ENCODE measurements around the gene MRPS14.
A peak's percentile ranks its signal among the peaks of the same experiment; 100 is the strongest.

The MRPS14 gene

DNA sequence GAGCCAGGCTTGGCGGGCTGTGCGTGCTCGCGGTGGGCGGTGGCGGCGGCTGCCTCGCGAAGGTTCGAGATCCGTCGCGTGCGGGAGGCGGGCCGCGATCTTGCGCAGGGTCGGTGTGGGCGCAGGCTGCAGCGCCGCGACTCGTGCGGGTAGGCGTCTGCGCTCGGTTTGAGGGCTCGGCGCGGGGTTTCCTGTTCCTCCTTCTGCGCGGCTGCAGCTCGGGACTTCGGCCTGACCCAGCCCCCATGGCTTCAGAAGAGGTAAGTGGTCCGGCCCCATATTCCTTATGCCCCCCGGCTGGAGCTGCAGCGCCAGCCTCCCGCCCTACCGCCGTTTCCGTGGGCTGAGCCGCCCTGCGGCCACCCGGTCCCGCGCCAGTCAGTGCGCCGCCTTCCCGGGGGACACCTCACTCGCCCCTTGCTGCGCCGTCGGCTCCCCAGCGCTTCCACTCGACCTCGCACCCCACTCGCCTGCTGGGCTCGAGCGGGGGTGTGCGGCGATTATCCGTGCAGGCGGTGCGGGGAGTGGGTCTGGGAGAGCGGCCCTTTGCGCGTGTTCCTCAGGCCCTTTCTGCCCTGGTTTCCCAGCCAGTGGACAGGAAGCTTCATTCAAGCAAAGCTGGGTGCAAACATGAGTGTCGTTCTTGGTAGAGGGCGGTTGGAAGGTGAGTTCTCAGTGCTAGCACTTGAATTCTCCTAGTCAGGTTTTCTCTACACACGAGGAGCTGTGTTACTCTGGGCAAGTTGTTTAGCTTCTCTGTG lies 23.1 kb downstream of the MRPS14 start, which contains the start of gene CACYBP:
Gene CACYBP, plus strand, starts transcription at position 12 of the 761 bp plus-strand sequence. Its CDS starts 234 bp downstream, at position 246.
- Histone ChIP-seq H3K4me1 (ENCODE audit: control insufficient read depth, insufficient read depth, low read length, poor library complexity, severe bottlenecking) (peaks cover 18% of the 10 kb centered on the region), H3K9me3 (ENCODE audit: control insufficient read depth, low read length) (no peaks in the 10 kb centered on the region), H3K27ac (ENCODE audit: insufficient read depth, low read length, poor library complexity, severe bottlenecking) (peak within 1 kb of the TSS; percentile 99), H3K27me3 (replicated peaks; ENCODE audit: control insufficient read depth, insufficient read depth, low read length, poor library complexity, severe bottlenecking) (no peaks in the 10 kb centered on the region), H3K4me3 (ENCODE audit: insufficient read depth, low read depth, low read length, poor library complexity, severe bottlenecking) (peak within 1 kb of the TSS; percentile 82), H3K36me3 (ENCODE audit: control insufficient read depth, insufficient read depth, low read length) (no peaks in the 10 kb centered on the region)
- no peak for DNase-seq

DNA sequence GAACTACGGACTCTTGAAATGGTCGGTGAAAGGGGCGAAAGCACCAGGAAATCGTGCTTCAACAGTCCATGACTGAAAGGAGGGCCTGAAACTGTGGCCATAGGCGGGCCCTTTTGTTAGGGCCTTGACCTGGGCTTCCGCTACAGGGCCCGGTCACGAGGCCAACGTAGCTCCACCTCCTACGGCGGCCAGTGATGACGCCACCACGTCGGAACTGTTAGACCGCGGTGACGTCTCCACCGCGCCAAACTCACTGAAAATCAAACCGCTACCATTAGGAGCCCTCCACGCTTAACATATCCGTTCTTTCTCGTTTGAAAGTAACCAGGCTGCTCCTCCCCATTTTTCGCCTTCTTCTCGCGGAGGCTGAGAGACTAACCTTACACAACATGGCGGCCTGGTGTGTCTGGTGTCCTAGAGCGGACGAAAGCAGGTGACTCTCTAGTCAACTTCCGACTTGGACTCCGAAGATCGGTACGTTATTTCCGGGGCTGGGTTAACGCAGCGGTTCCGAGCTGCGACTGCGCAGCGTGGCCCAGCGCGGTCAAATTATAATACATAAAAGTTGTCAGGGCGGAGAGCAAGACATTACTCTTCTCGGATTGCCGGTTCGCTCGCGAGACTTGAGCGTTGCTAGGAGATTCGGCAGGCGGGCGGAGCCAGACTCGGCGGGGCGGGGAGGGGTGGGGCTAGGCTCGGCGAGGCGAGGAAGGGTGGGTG lies 23.8 kb downstream of the MRPS14 start:
- H3K4me1 ChIP-seq (ENCODE audit: control insufficient read depth, insufficient read depth, low read length, poor library complexity, severe bottlenecking): peaks cover 18% of the 10 kb centered on the region

DNA sequence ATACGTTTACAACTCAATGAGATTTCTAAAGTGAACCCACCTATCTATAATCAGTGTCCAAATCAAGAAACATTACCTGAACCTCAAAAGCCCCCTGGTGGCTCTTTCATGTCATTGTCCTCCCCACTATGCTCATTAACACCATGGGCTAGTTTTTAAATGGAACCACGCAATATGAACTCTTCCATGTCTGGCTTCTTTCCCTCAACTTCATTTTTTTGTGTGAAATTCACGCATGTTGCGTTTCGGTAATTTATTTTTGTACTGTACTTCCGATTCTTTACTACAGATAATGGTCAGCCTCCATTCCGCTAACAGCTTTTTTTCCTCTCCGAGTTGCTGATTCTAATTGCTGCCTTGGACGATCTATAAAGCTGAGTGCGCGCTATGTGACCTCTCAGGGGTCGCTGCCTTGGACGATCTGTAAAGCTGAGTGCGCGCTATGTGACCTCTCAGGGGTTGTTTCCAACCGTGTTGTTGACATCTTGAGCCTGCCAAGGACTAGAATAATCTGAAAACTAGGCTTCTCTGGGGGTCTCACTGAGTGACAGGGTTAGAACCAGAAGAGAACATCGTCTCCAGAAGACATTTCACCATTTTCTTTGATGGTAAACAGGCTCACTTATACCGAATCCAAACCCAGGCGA lies 24.5 kb downstream of the MRPS14 start:
- peak overlapping the region; percentile 99 for H3K27ac ChIP-seq (ENCODE audit: insufficient read depth, low read length, poor library complexity, severe bottlenecking)
- H3K4me3 ChIP-seq (ENCODE audit: insufficient read depth, low read depth, low read length, poor library complexity, severe bottlenecking): peak overlapping the region; percentile 82
- peaks cover 18% of the 10 kb centered on the region for H3K4me1 ChIP-seq (ENCODE audit: control insufficient read depth, insufficient read depth, low read length, poor library complexity, severe bottlenecking)
- DNase-seq: peak; percentile 7 to 45 (median 31)
- no peaks in the 10 kb centered on the region for H3K36me3 ChIP-seq (ENCODE audit: control insufficient read depth, insufficient read depth, low read length)
- H3K9me3 ChIP-seq (ENCODE audit: control insufficient read depth, low read length): no peaks in the 10 kb centered on the region
- H3K27me3 ChIP-seq (replicated peaks; ENCODE audit: control insufficient read depth, insufficient read depth, low read length, poor library complexity, severe bottlenecking): no peaks in the 10 kb centered on the region

More for the DNA sequence above, 23.8 kb downstream of the MRPS14 start:
- Histone ChIP-seq H3K9me3 (ENCODE audit: control insufficient read depth, low read length) (no peaks in the 10 kb centered on the region), H3K27me3 (replicated peaks; ENCODE audit: control insufficient read depth, insufficient read depth, low read length, poor library complexity, severe bottlenecking) (no peaks in the 10 kb centered on the region), H3K36me3 (ENCODE audit: control insufficient read depth, insufficient read depth, low read length) (no peaks in the 10 kb centered on the region), H3K4me3 (ENCODE audit: insufficient read depth, low read depth, low read length, poor library complexity, severe bottlenecking) (peak overlapping the region; percentile 82), H3K27ac (ENCODE audit: insufficient read depth, low read length, poor library complexity, severe bottlenecking) (peak overlapping the region; percentile 99)
- DNase-seq: peak; percentile 97

DNA sequence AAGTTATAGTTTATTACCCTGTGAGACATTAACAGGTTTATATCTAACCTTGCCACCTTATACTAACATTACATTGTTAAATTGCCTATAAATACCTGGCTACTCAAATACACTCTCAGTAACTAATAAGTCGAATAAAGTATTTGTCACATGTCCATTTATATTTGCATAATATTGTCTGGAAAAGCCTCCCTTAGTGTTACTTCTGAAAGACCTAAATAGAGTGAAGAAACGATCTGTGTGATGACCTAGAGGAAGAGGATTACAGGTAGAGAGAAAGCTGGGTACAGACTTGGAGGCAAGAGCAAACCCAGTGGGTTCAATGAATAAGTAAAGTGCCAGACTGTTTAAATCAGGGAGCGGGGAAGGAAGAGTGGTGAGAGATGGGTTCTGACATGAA lies 26.2 kb downstream of the MRPS14 start:
- Histone ChIP-seq H3K27me3 (replicated peaks; ENCODE audit: control insufficient read depth, insufficient read depth, low read length, poor library complexity, severe bottlenecking) (no peaks in the 10 kb centered on the region), H3K27ac (ENCODE audit: insufficient read depth, low read length, poor library complexity, severe bottlenecking) (no peak overlapping the region), H3K4me3 (ENCODE audit: insufficient read depth, low read depth, low read length, poor library complexity, severe bottlenecking) (no peak overlapping the region), H3K4me1 (ENCODE audit: control insufficient read depth, insufficient read depth, low read length, poor library complexity, severe bottlenecking) (peaks cover 13% of the 10 kb centered on the region), H3K36me3 (ENCODE audit: control insufficient read depth, insufficient read depth, low read length) (no peaks in the 10 kb centered on the region), H3K9me3 (ENCODE audit: control insufficient read depth, low read length) (no peaks in the 10 kb centered on the region)
- no peak for DNase-seq

DNA sequence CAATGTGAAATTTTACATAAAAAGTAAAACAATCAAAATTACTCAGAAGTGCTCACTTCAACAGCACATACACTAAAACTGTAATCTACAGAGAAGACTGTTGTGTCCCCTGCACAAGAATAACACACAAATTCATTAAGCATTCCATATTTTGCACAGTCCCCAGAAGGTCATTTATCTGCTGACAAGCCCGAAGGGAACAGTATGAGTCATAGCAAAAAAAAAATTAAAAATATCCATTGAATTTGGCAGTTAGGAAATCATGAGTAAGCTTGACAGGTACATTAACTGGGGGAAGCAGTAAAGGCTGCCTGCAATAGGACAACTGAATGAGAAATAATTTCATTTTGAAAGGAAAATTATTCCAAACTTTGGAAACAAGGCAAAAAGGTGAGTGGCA lies 26.7 kb downstream of the MRPS14 start:
- H3K36me3 ChIP-seq (ENCODE audit: control insufficient read depth, insufficient read depth, low read length): no peaks in the 10 kb centered on the region
- no peaks in the 10 kb centered on the region for H3K27me3 ChIP-seq (replicated peaks; ENCODE audit: control insufficient read depth, insufficient read depth, low read length, poor library complexity, severe bottlenecking)
- H3K4me1 ChIP-seq (ENCODE audit: control insufficient read depth, insufficient read depth, low read length, poor library complexity, severe bottlenecking): peaks cover 9% of the 10 kb centered on the region
- H3K27ac ChIP-seq (ENCODE audit: insufficient read depth, low read length, poor library complexity, severe bottlenecking): no peak overlapping the region
- no peak overlapping the region for H3K4me3 ChIP-seq (ENCODE audit: insufficient read depth, low read depth, low read length, poor library complexity, severe bottlenecking)
- no peak for DNase-seq
- H3K9me3 ChIP-seq (ENCODE audit: control insufficient read depth, low read length): no peaks in the 10 kb centered on the region

DNA sequence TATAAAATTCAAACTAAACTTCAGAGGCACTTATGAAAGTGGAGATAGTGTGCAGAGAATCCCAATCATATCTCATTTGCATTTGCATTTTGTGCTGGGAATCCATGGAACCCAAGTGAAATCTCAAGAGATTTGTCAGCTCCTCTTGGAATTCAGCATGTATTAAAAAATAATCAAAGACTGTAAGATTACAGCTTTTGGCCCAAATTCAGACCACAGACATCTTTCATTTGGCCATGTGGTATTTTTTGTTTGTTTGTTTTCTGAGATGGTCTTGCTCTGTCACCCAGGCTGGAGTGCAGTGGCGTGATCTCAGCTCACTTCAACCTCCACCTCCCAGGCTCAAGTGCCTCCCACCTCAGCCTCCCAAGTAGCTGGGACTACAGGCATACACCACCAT lies 27.3 kb downstream of the MRPS14 start:
- Histone ChIP-seq H3K4me3 (ENCODE audit: insufficient read depth, low read depth, low read length, poor library complexity, severe bottlenecking) (no peak overlapping the region), H3K27me3 (replicated peaks; ENCODE audit: control insufficient read depth, insufficient read depth, low read length, poor library complexity, severe bottlenecking) (no peaks in the 10 kb centered on the region), H3K27ac (ENCODE audit: insufficient read depth, low read length, poor library complexity, severe bottlenecking) (no peak overlapping the region), H3K9me3 (ENCODE audit: control insufficient read depth, low read length) (no peaks in the 10 kb centered on the region), H3K36me3 (ENCODE audit: control insufficient read depth, insufficient read depth, low read length) (no peaks in the 10 kb centered on the region), H3K4me1 (ENCODE audit: control insufficient read depth, insufficient read depth, low read length, poor library complexity, severe bottlenecking) (peaks cover 6% of the 10 kb centered on the region)
- DNase-seq: no peak

DNA sequence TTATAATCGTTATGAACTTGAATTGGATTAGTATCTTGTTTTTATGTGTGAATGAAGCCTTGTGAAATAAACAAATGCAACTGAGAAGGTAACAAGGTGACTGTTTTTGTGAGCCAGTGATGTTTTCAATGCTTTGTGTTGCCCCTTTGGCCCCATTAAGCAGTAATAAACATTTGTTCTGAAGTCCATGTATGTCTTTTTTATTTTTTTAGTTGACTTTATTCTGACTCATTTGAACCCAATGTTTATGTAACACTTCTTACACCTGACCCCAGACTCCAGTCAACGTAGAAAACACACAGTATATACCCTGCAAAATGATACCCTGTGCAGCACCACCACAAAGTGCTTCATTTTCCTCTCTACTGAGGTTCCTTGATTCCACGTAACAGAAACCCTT lies 28.1 kb downstream of the MRPS14 start:
- Histone ChIP-seq H3K4me3 (ENCODE audit: insufficient read depth, low read depth, low read length, poor library complexity, severe bottlenecking) (no peak overlapping the region), H3K27ac (ENCODE audit: insufficient read depth, low read length, poor library complexity, severe bottlenecking) (no peak overlapping the region), H3K9me3 (ENCODE audit: control insufficient read depth, low read length) (no peaks in the 10 kb centered on the region), H3K27me3 (replicated peaks; ENCODE audit: control insufficient read depth, insufficient read depth, low read length, poor library complexity, severe bottlenecking) (no peaks in the 10 kb centered on the region), H3K36me3 (ENCODE audit: control insufficient read depth, insufficient read depth, low read length) (no peaks in the 10 kb centered on the region), H3K4me1 (ENCODE audit: control insufficient read depth, insufficient read depth, low read length, poor library complexity, severe bottlenecking) (peaks cover 10% of the 10 kb centered on the region)
- DNase-seq: no peak

DNA sequence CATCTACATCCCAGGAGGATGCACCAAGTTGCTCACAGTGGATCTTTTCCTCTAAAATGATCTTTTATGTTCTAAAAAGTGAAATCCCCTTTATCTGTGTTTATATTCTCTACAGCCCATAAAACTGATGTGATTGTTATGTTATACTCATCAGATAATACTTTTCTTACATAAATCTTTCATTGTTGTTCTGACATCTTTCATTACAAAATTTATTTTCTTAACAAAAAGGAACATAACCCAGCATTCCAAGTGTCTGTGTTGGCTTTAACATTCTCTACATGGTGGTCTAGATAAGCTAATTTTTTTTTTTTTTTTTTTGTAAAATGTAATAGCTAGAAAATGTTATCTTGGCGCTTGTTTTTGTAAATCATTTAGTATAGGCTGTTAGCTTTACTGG lies 31.8 kb downstream of the MRPS14 start:
- Histone ChIP-seq H3K4me3 (ENCODE audit: insufficient read depth, low read depth, low read length, poor library complexity, severe bottlenecking) (no peak overlapping the region), H3K9me3 (ENCODE audit: control insufficient read depth, low read length) (no peaks in the 10 kb centered on the region), H3K36me3 (ENCODE audit: control insufficient read depth, insufficient read depth, low read length) (no peaks in the 10 kb centered on the region), H3K4me1 (ENCODE audit: control insufficient read depth, insufficient read depth, low read length, poor library complexity, severe bottlenecking) (peaks cover 3% of the 10 kb centered on the region), H3K27ac (ENCODE audit: insufficient read depth, low read length, poor library complexity, severe bottlenecking) (no peak overlapping the region), H3K27me3 (replicated peaks; ENCODE audit: control insufficient read depth, insufficient read depth, low read length, poor library complexity, severe bottlenecking) (no peaks in the 10 kb centered on the region)
- DNase-seq: no peak

DNA sequence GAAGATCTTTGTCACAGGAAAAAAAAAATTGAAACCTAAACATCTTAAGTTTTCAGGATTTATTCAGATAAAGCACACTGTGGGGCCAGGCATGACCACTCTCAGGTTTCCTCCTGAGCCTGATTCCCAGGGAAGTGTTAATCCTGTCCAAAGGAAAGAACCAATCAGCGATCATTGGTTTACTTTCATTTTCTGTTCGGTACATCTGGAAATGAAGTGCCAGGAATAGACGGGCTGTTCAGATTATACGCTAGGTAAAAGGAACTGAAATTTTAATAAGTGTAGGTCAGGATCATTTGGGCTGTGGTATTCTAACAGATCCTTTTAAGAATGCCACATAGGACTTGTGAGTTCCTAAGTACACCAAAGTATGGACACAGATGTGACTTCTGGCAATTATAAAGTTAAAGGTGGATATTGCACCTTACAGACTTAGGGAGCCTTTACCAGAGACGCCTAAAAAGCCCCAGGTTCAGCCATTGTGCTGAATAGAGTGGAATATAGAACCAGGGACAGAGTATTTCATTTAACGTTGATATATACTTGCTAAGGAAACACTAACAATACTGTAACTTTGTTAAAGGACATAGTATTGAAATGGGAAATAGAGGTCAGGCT lies 32.7 kb downstream of the MRPS14 start:
- no peaks in the 10 kb centered on the region for H3K27me3 ChIP-seq (replicated peaks; ENCODE audit: control insufficient read depth, insufficient read depth, low read length, poor library complexity, severe bottlenecking)
- no peaks in the 10 kb centered on the region for H3K36me3 ChIP-seq (ENCODE audit: control insufficient read depth, insufficient read depth, low read length)
- peak overlapping the region; percentile 75 for H3K27ac ChIP-seq (ENCODE audit: insufficient read depth, low read length, poor library complexity, severe bottlenecking)
- H3K4me3 ChIP-seq (ENCODE audit: insufficient read depth, low read depth, low read length, poor library complexity, severe bottlenecking): peak overlapping the region; percentile 50
- no peaks in the 10 kb centered on the region for H3K9me3 ChIP-seq (ENCODE audit: control insufficient read depth, low read length)
- no peak for DNase-seq
- H3K4me1 ChIP-seq (ENCODE audit: control insufficient read depth, insufficient read depth, low read length, poor library complexity, severe bottlenecking): peaks cover 3% of the 10 kb centered on the region
